Endothelial cell of umbilical vein (primary cell): Measurements from ENCODE around the gene CCR5AS.

Experiments
- BruUV-seq: library from RNA; stranded (reverse); fragments of 400-500 nt; replicated peaks from 2 replicates; lab custom pipeline; 2021; lab: Mats Ljungman, UMichigan
- CTCF ChIA-PET: fragments of 300-600, 350-600 bp; sonication (Branson Sonifier 250); formaldehyde crosslinking; loops from one replicate; lab custom pipeline; 2021; ENCODE audit warnings: antibody characterized with exemption, inconsistent platforms; lab: Charles Lee
- POLR2A ChIA-PET: fragments of 300-600, 350-600 bp; sonication (Branson Sonifier 250); formaldehyde crosslinking; loops from one replicate; lab custom pipeline; 2021; ENCODE audit warnings: antibody characterized with exemption, inconsistent platforms; lab: Charles Lee
- DNase-seq: peaks from one replicate; pipeline ENCODE4 v3.0.0-alpha.2; 2011; ENCODE audit warnings: low read depth, low spot score
- FAIRE-seq: peaks from 2 replicates; lab custom pipeline; 2011; peaks lifted over from hg19 to GRCh38; lab: Jason Lieb, UNC
- H2AFZ ChIP-seq: 2 replicates; pipeline ENCODE4 v1.6.0; 2012; ENCODE audit warnings: low read depth, low read length, control low read depth, inconsistent platforms
- H3K27ac ChIP-seq: 2 replicates; pipeline ENCODE4 v1.5.1; 2011; ENCODE audit warnings: low read depth, mild to moderate bottlenecking, control low read depth, low read length, moderate library complexity; ENCODE audit not compliant: insufficient read depth
- H3K27me3 ChIP-seq, 2 experiments: 2 replicates each; pipeline versions ENCODE4 v1.6.0 to v1.6.1; 2011; ENCODE audit warnings: low read length in 2 of 2, mixed read lengths in 1 of 2; ENCODE audit not compliant: control insufficient read depth in 2 of 2, insufficient read depth in 2 of 2
- H3K36me3 ChIP-seq, 2 experiments: 2 replicates in 1 of 2; 3 replicates in 1 of 2; pipeline ENCODE4 v1.5.1; 2011; ENCODE audit warnings: low read length in 2 of 2, mild to moderate bottlenecking in 1 of 2, moderate library complexity in 1 of 2; ENCODE audit not compliant: control insufficient read depth in 2 of 2, insufficient read depth in 2 of 2; ENCODE audit errors: extremely low read depth in 1 of 2
- H3K4me1 ChIP-seq: 3 replicates; pipeline ENCODE4 v1.5.1; 2011; ENCODE audit warnings: mild to moderate bottlenecking, low read length; ENCODE audit not compliant: control insufficient read depth, insufficient read depth; ENCODE audit errors: extremely low read depth
- H3K4me2 ChIP-seq: 2 replicates; pipeline ENCODE4 v1.6.1; 2011; ENCODE audit warnings: low read length, control low read depth, mixed read lengths; ENCODE audit not compliant: insufficient read depth
- H3K4me3 ChIP-seq, 3 experiments: fragments of 200-600 bp in 1 of 3; sonication (generic), shearing (Covaris generic) in 1 of 3; replicated peaks in 1 of 3; 2 replicates each; pipeline ENCODE4 v1.5.1; 2011 to 2016; ENCODE audit warnings: control low read depth in 3 of 3, low read length in 3 of 3, mild to moderate bottlenecking in 2 of 3, inconsistent platforms in 1 of 3, low read depth in 1 of 3, moderate library complexity in 1 of 3; ENCODE audit not compliant: insufficient read depth in 1 of 3
- H3K79me2 ChIP-seq: 2 replicates; pipeline ENCODE4 v1.6.0; 2012; ENCODE audit warnings: low read length, inconsistent platforms; ENCODE audit not compliant: control insufficient read depth, insufficient read depth
- H3K9ac ChIP-seq: replicated peaks from 2 replicates; pipeline ENCODE3; 2011; ENCODE audit warnings: low read length, control low read depth; ENCODE audit not compliant: insufficient read depth; ENCODE audit errors: extremely low read depth
- H3K9me1 ChIP-seq: replicated peaks from 3 replicates; pipeline ENCODE4 v1.6.0; 2011; ENCODE audit warnings: mild to moderate bottlenecking, low read length; ENCODE audit not compliant: control insufficient read depth, insufficient read depth; ENCODE audit errors: extremely low read depth
- H3K9me3 ChIP-seq: replicated peaks from 2 replicates; pipeline ENCODE4 v1.5.1; 2012; ENCODE audit warnings: low read length, inconsistent platforms; ENCODE audit not compliant: control insufficient read depth, insufficient read depth
- H4K20me1 ChIP-seq: replicated peaks from 2 replicates; pipeline ENCODE3; 2011; ENCODE audit warnings: mild to moderate bottlenecking, low read length; ENCODE audit not compliant: control insufficient read depth, insufficient read depth; ENCODE audit errors: extremely low read depth
- EZH2 ChIP-seq: IDR thresholded peaks from 2 replicates; pipeline ENCODE4 v1.6.1; 2012; ENCODE audit warnings: borderline replicate concordance, low read depth, mild to moderate bottlenecking, moderate library complexity, low read length, inconsistent platforms; ENCODE audit not compliant: severe bottlenecking
- FOS ChIP-seq: IDR thresholded peaks from 2 replicates; pipeline ENCODE4 v1.6.1; 2011; ENCODE audit warnings: mild to moderate bottlenecking, low read length, moderate library complexity, borderline replicate concordance; ENCODE audit not compliant: insufficient read depth
- GATA2 ChIP-seq: IDR thresholded peaks from 2 replicates; pipeline ENCODE4 v1.7.0; 2011; ENCODE audit warnings: low read depth, mild to moderate bottlenecking, moderate library complexity, mixed read lengths, low read length; ENCODE audit not compliant: insufficient read length, insufficient read depth
- JUN ChIP-seq: IDR thresholded peaks from 2 replicates; pipeline ENCODE4 v1.6.1; 2011; ENCODE audit warnings: borderline replicate concordance, low read depth; ENCODE audit not compliant: insufficient read length, insufficient read depth
- MYC ChIP-seq: IDR thresholded peaks from one replicate; pipeline ENCODE4 v1.6.1; 2011; ENCODE audit warnings: mild to moderate bottlenecking, low read depth, low read length
- POLR2A ChIP-seq: IDR thresholded peaks from 2 replicates; pipeline ENCODE4 v1.6.1; 2012; ENCODE audit warnings: low read depth, mild to moderate bottlenecking, control low read depth, low read length
- POLR2AphosphoS5 ChIP-seq: IDR thresholded peaks from 2 replicates; pipeline ENCODE4 v1.6.1; 2012; ENCODE audit warnings: low read depth, mild to moderate bottlenecking, control low read depth, low read length, moderate library complexity; ENCODE audit not compliant: insufficient read depth
- dilution Hi-C: fragments of 300-500 bp; cut with MboI; formaldehyde crosslinking; loops from one replicate; pipeline ENCODE4 v1.15.0; 2019; ENCODE audit warnings: low sequenced_read_pairs; ENCODE audit not compliant: extremely low pct_ligation_motif_present
- intact Hi-C: fragments of 100-400 bp; cut with micrococcal nuclease; formaldehyde crosslinking; loops from one replicate; pipeline ENCODE4 v1.10.0; 2022
- TF ChIP-seq, protein P1 (sequence below), 2 donors: IDR thresholded peaks; 1 replicate in 1 of 2; 2 replicates in 1 of 2; pipeline ENCODE4 v1.5.1; 2011; ENCODE audit warnings: low read length in 2 of 2, mild to moderate bottlenecking in 2 of 2, moderate library complexity in 2 of 2, control low read depth in 1 of 2, inconsistent platforms in 1 of 2, low read depth in 1 of 2; ENCODE audit not compliant: insufficient read depth in 1 of 2; ENCODE audit errors: extremely low read depth in 1 of 2
- TF ChIP-seq, protein P2 (sequence below): IDR thresholded peaks from 2 replicates; pipeline ENCODE4 v1.6.1; 2011; ENCODE audit not compliant: insufficient read depth, insufficient read length

The CCR5AS gene

GRCh38 chr3:46440531-46441294 is 33.8 kb upstream of the CCR5AS start:
- Histone ChIP-seq H2AFZ (no peak overlapping the region), H3K9me3 (no peaks in the 10 kb centered on the region), H3K27me3 (no peaks in the 10 kb centered on the region), H3K4me2 (no peak overlapping the region), H4K20me1 (no peaks in the 10 kb centered on the region), H3K9me1 (no peaks in the 10 kb centered on the region), H3K27ac (no peak overlapping the region), H3K4me3 (no peak overlapping the region), H3K36me3 (no peaks in the 10 kb centered on the region), H3K79me2 (no peaks in the 10 kb centered on the region), H3K9ac (no peak overlapping the region), H3K4me1 (no peaks in the 10 kb centered on the region)
- intact Hi-C loops: no loop called here
- ChIA-PET CTCF (no interaction called here), POLR2A (no interaction called here)
- TF ChIP-seq POLR2AphosphoS5: no peak
- TF ChIP-seq POLR2A: no peak
- no peak for TF ChIP-seq EZH2
- TF ChIP-seq, protein P1, sequence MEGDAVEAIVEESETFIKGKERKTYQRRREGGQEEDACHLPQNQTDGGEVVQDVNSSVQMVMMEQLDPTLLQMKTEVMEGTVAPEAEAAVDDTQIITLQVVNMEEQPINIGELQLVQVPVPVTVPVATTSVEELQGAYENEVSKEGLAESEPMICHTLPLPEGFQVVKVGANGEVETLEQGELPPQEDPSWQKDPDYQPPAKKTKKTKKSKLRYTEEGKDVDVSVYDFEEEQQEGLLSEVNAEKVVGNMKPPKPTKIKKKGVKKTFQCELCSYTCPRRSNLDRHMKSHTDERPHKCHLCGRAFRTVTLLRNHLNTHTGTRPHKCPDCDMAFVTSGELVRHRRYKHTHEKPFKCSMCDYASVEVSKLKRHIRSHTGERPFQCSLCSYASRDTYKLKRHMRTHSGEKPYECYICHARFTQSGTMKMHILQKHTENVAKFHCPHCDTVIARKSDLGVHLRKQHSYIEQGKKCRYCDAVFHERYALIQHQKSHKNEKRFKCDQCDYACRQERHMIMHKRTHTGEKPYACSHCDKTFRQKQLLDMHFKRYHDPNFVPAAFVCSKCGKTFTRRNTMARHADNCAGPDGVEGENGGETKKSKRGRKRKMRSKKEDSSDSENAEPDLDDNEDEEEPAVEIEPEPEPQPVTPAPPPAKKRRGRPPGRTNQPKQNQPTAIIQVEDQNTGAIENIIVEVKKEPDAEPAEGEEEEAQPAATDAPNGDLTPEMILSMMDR (IDR thresholded peaks at IDR 0.05; ENCODE audit: extremely low read depth in 1 of 2, insufficient read depth in 1 of 2, low read depth in 1 of 2, low read length in 2 of 2): no peak
- no peak for TF ChIP-seq MYC
- TF ChIP-seq GATA2: no peak
- no peak for TF ChIP-seq FOS
- TF ChIP-seq JUN: no peak
- TF ChIP-seq, protein P2, sequence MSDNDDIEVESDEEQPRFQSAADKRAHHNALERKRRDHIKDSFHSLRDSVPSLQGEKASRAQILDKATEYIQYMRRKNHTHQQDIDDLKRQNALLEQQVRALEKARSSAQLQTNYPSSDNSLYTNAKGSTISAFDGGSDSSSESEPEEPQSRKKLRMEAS: no peak
- no peak for DNase-seq
- FAIRE-seq: no peak
- dilution Hi-C loops: no loop called here
- no TSS peak for BruUV-seq
